Measurements from ENCODE around the gene MCM10. TPM values are rescaled to one million over a fixed set of nuclear protein-coding genes. Genes with fewer than 3 reads are reported as not detected.

MCM10 gene
- total RNA-seq, 4 donors from 2014 or later, result 0.64 to 1.5 (median 0.78) TPM

DNA sequence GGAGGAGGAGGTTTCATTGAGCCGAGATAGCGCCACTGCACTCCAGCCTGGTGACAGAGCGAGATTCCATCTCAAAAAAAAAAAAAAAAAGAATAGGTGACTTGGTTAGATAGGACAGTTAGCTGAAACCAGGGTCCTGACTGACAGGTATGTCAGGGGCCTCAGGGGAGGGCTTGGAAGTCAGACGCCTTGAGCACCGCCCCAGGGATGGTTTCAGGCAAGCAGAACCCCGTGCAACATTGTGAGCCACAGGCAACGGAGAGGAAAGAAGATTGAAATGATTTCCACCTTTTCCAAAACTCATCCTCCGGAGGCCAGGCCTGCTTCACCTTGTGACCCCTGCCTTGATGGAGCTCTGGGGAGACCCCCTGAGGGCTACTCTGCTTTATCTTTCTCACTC is 64.2 kb downstream of the MCM10 start:
- H3K4me1 ChIP-seq, result peaks cover 0 to 5% of the 10 kb centered on the region in 2 donors
- no peak overlapping the region for H3K4me3 ChIP-seq
- H3K27me3 ChIP-seq, result no peaks in the 10 kb centered on the region
- no peak for DNase-seq
- no peaks in the 10 kb centered on the region for H3K9me3 ChIP-seq
- intact Hi-C loops (cut with DNase I; ENCODE audit: low total_unique reads) (no loop called here), in situ Hi-C loops (cut with MboI; ENCODE audit: low sequenced_read_pairs in 4 of 4) (no loop called here)
- H3K27ac ChIP-seq, result no peak overlapping the region
- no peak for TF ChIP-seq POLR2A (IDR thresholded peaks at IDR 0.05)
- TF ChIP-seq, protein P1, sequence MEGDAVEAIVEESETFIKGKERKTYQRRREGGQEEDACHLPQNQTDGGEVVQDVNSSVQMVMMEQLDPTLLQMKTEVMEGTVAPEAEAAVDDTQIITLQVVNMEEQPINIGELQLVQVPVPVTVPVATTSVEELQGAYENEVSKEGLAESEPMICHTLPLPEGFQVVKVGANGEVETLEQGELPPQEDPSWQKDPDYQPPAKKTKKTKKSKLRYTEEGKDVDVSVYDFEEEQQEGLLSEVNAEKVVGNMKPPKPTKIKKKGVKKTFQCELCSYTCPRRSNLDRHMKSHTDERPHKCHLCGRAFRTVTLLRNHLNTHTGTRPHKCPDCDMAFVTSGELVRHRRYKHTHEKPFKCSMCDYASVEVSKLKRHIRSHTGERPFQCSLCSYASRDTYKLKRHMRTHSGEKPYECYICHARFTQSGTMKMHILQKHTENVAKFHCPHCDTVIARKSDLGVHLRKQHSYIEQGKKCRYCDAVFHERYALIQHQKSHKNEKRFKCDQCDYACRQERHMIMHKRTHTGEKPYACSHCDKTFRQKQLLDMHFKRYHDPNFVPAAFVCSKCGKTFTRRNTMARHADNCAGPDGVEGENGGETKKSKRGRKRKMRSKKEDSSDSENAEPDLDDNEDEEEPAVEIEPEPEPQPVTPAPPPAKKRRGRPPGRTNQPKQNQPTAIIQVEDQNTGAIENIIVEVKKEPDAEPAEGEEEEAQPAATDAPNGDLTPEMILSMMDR (IDR thresholded peaks at IDR 0.05 in 4 of 5, conservative IDR thresholded peaks at IDR 0.05 in 1 of 5), result no peak
- no peak for ATAC-seq
- no peaks in the 10 kb centered on the region for H3K36me3 ChIP-seq

DNA sequence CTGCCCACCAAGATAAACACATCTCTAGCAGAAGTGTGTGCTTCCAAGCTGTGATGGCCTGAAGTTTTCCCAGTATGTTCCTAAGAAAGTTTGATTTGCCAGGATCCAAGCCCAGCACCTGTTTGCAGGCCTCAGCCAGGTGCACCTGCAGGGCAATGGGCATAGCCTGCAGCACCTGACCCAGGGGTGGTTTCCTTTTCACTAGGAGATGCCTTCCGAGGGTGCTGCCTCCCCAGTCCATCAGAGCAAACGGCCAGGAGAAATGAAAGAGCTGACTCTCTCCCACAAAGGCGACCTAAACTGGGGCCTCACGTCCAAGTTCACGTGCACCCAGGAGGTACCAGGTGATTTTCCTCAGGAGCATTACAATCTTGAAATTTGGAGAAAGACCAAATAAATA is 65.7 kb downstream of the MCM10 start:
- in situ Hi-C loops (cut with MboI; ENCODE audit: low sequenced_read_pairs in 4 of 4), result no loop called here
- no peaks in the 10 kb centered on the region for H3K27me3 ChIP-seq
- no peaks in the 10 kb centered on the region for H3K9me3 ChIP-seq
- TF ChIP-seq, protein P1 (IDR thresholded peaks at IDR 0.05 in 4 of 5, conservative IDR thresholded peaks at IDR 0.05 in 1 of 5), result no peak
- no peak overlapping the region for H3K27ac ChIP-seq
- ATAC-seq, result no peak
- H3K4me1 ChIP-seq, result no peaks in the 10 kb centered on the region
- intact Hi-C loops (cut with DNase I; ENCODE audit: low total_unique reads), result no loop called here
- no peak overlapping the region for H3K4me3 ChIP-seq
- no peaks in the 10 kb centered on the region for H3K36me3 ChIP-seq
- DNase-seq, result no peak

DNA sequence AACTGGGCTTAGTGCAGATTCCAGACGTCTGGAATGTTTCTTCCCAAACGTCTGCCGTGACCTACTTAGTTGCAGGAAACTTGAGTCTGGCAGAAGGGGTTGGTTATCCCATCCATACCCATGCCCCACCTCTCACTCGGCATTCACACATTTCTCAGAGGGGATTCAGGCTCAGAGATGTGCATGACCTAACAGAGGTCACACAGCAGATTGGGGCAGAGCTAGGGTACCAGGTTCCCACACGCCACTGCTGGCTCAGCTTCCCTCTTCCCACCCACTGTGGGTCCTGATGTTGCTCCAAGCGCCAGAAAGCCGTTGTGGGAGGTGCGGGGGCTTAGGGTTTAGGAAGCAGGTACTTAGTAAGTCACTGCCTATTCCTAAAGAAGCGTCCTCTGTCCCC is 69.8 kb downstream of the MCM10 start:
- Histone ChIP-seq H3K4me1 (no peaks in the 10 kb centered on the region), H3K9me3 (no peaks in the 10 kb centered on the region), H3K36me3 (no peaks in the 10 kb centered on the region), H3K27me3 (no peaks in the 10 kb centered on the region), H3K27ac (no peak overlapping the region), H3K4me3 (no peak overlapping the region)
- intact Hi-C loops (cut with DNase I; ENCODE audit: low total_unique reads), result no loop called here
- TF ChIP-seq POLR2A (IDR thresholded peaks at IDR 0.05), result no peak
- TF ChIP-seq, protein P1 (IDR thresholded peaks at IDR 0.05 in 4 of 5, conservative IDR thresholded peaks at IDR 0.05 in 1 of 5), result no peak
- no peak for ATAC-seq
- DNase-seq, result no peak
- in situ Hi-C loops (cut with MboI; ENCODE audit: low sequenced_read_pairs in 4 of 4), result no loop called here

DNA sequence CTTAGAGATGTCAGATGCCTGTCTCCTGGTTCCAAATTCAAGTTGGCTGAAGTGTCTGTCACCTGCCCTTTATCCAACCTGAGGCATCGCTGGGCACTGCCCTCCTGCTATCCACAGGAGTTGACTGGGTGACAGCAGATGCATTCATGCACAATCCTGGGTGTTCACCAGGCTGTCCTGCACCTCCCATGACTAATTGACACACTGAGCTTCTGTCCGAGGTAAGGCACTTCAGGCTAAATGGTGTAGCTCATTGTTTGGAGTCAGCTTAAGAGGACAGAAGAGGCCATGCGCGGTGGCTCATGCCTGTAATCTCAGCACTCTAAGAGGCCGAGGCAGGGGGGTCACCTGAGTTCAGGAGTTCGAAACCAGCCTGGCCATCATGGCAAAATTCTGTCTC is 70.5 kb downstream of the MCM10 start:
- TF ChIP-seq, protein P1 (IDR thresholded peaks at IDR 0.05 in 4 of 5, conservative IDR thresholded peaks at IDR 0.05 in 1 of 5), result no peak
- TF ChIP-seq POLR2A (IDR thresholded peaks at IDR 0.05), result no peak
- in situ Hi-C loops (cut with MboI; ENCODE audit: low sequenced_read_pairs in 4 of 4), result no loop called here

DNA sequence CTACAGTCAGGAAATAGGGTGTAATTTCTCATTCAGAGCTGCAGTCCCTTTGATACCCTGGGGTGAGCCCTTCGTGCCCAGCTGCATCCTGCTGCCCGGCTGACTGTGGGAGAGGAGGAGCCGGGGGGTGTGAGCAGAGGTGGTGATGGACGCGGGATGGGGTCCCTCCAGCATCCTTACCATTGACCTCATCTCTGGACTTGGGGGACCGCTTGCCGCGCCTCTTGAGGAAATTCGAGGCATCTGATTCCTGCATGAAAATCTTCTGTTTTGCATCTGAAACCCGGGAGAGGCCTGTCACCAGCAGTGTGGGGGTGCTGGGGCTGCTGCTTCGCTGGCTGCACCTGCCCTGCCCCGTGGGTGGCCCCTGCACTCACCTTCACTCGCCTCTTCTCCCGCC is 72.0 kb downstream of the MCM10 start:
- H3K27ac ChIP-seq, result no peak overlapping the region
- in situ Hi-C loops (cut with MboI; ENCODE audit: low sequenced_read_pairs in 4 of 4) (no loop called here), intact Hi-C loops (cut with DNase I; ENCODE audit: low total_unique reads) (no loop called here)
- no peaks in the 10 kb centered on the region for H3K4me1 ChIP-seq
- H3K27me3 ChIP-seq, result no peaks in the 10 kb centered on the region
- no peak for TF ChIP-seq POLR2A (IDR thresholded peaks at IDR 0.05)
- TF ChIP-seq, protein P1 (IDR thresholded peaks at IDR 0.05 in 4 of 5, conservative IDR thresholded peaks at IDR 0.05 in 1 of 5), result no peak
- no peaks in the 10 kb centered on the region for H3K9me3 ChIP-seq
- no peaks in the 10 kb centered on the region for H3K36me3 ChIP-seq
- ATAC-seq (no peak), DNase-seq (no peak)
- H3K4me3 ChIP-seq, result no peak overlapping the region

More for the DNA sequence above, 70.5 kb downstream of the MCM10 start:
- Histone ChIP-seq H3K9me3 (no peaks in the 10 kb centered on the region), H3K4me3 (no peak overlapping the region), H3K4me1 (no peaks in the 10 kb centered on the region), H3K27me3 (no peaks in the 10 kb centered on the region), H3K27ac (no peak overlapping the region), H3K36me3 (no peaks in the 10 kb centered on the region)
- intact Hi-C loops (cut with DNase I; ENCODE audit: low total_unique reads), result no loop called here
- ATAC-seq, result no peak
- DNase-seq, result no peak
